ENCODE data around the gene RACK1. TPM values are rescaled to one million over a fixed set of nuclear protein-coding genes. Genes with fewer than 3 reads are reported as not detected.
A peak's percentile ranks its signal among the peaks of the same experiment; 100 is the strongest.

RACK1 gene
- total RNA-seq, 1 donor from 2014 or later, result 7,283 TPM

- FAIRE-seq (no peak), DNase-seq (ENCODE audit: low read depth) (peak; percentile 64)
- Histone ChIP-seq H3K36me3 (ENCODE audit: control insufficient read depth, insufficient read depth, low read length) (peaks cover 7% of the 10 kb centered on the region), H3K4me3 (ENCODE audit: low read depth, low read length) (peak overlapping the region; percentile 71), H3K27me3 (ENCODE audit: control insufficient read depth, insufficient read depth, low read length) (no peaks in the 10 kb centered on the region)
- TF ChIP-seq, protein P1, sequence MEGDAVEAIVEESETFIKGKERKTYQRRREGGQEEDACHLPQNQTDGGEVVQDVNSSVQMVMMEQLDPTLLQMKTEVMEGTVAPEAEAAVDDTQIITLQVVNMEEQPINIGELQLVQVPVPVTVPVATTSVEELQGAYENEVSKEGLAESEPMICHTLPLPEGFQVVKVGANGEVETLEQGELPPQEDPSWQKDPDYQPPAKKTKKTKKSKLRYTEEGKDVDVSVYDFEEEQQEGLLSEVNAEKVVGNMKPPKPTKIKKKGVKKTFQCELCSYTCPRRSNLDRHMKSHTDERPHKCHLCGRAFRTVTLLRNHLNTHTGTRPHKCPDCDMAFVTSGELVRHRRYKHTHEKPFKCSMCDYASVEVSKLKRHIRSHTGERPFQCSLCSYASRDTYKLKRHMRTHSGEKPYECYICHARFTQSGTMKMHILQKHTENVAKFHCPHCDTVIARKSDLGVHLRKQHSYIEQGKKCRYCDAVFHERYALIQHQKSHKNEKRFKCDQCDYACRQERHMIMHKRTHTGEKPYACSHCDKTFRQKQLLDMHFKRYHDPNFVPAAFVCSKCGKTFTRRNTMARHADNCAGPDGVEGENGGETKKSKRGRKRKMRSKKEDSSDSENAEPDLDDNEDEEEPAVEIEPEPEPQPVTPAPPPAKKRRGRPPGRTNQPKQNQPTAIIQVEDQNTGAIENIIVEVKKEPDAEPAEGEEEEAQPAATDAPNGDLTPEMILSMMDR (IDR thresholded peaks at IDR 0.05; ENCODE audit: insufficient read depth, low read length, severe bottlenecking), result no peak
These were observed 2.8 kb upstream of the RACK1 start for GRCh38 chr5:181246276-181247049.

- Histone ChIP-seq H3K27me3 (ENCODE audit: control insufficient read depth, insufficient read depth, low read length) (no peaks in the 10 kb centered on the region), H3K4me3 (ENCODE audit: low read depth, low read length) (peak overlapping the region; percentile 71), H3K36me3 (ENCODE audit: control insufficient read depth, insufficient read depth, low read length) (peaks cover 12% of the 10 kb centered on the region)
- TF ChIP-seq, protein P1 (IDR thresholded peaks at IDR 0.05; ENCODE audit: insufficient read depth, low read length, severe bottlenecking), result no peak
- DNase-seq (ENCODE audit: low read depth) (no peak), FAIRE-seq (no peak)
These were observed 1.9 kb upstream of the RACK1 start for GRCh38 chr5:181245427-181246275.

DNA sequence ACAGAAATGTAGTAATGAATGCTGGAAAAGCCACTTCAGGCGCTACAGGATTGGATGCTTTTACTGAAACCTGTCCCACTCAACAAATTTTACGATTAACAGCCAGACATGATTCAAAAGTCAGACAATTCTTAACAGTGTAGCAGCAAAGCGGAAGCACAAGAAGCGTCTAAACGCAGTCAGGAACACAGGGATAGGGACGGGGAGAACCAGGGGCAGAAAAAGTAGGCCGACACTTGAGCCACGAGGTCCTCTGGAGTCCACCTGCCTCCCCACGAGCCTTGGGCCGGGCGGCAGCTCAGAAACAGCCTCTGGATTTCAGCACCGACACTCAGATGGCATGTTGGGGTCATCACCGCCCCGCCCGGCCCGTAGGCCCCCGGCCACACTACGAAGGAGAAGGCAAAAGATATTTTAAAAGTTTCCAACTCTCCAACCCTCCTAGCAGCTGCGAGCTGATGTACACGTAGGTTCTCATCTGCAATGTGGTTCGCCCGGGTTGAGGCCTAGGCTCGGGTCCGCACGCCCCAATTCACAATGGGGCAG, 615 bp downstream of the RACK1 start:
- DNase-seq (ENCODE audit: low read depth) (no peak), FAIRE-seq (no peak)
- Histone ChIP-seq H3K36me3 (ENCODE audit: control insufficient read depth, insufficient read depth, low read length) (peaks cover 25% of the 10 kb centered on the region), H3K4me3 (ENCODE audit: low read depth, low read length) (peak overlapping the region; percentile 93), H3K27me3 (ENCODE audit: control insufficient read depth, insufficient read depth, low read length) (no peaks in the 10 kb centered on the region)
- TF ChIP-seq, protein P1 (IDR thresholded peaks at IDR 0.05; ENCODE audit: insufficient read depth, low read length, severe bottlenecking), result no peak

GRCh38 chr5:181242031-181242451, 1.7 kb downstream of the RACK1 start:
- Histone ChIP-seq H3K36me3 (ENCODE audit: control insufficient read depth, insufficient read depth, low read length) (peaks cover 33% of the 10 kb centered on the region), H3K4me3 (ENCODE audit: low read depth, low read length) (peak overlapping the region; percentile 93), H3K27me3 (ENCODE audit: control insufficient read depth, insufficient read depth, low read length) (no peaks in the 10 kb centered on the region)
- FAIRE-seq (no peak), DNase-seq (ENCODE audit: low read depth) (no peak)
- TF ChIP-seq, protein P1 (IDR thresholded peaks at IDR 0.05; ENCODE audit: insufficient read depth, low read length, severe bottlenecking), result no peak

DNA sequence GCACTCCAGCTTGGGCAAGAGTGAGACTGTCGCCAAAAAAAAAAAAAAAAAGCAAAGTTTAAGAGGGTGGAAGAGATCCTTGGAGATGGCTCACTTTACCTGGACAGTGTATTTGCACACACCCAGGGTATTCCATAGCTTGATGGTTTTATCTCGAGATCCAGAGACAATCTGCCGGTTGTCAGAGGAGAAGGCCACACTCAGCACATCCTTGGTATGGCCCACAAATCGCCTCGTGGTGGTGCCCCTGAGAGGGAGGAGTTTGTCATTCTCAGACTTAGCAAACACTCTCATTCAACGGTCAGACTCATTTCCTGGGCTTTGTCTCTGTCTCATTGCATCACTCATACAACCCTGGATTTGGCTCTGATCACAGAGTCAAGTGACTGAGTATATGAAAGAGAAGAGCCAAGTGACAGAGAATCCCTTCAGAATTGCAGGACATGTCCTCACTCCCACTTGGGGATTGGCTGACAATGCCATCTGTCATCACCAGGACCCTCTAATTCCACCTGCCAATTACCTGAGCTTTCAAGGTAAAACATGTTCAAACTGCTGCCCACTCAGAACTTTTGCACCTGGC, 2.2 kb downstream of the RACK1 start:
- Histone ChIP-seq H3K27me3 (ENCODE audit: control insufficient read depth, insufficient read depth, low read length) (no peaks in the 10 kb centered on the region), H3K36me3 (ENCODE audit: control insufficient read depth, insufficient read depth, low read length) (peaks cover 38% of the 10 kb centered on the region), H3K4me3 (ENCODE audit: low read depth, low read length) (peak overlapping the region; percentile 93)
- TF ChIP-seq, protein P1 (IDR thresholded peaks at IDR 0.05; ENCODE audit: insufficient read depth, low read length, severe bottlenecking), result peak; percentile 12
- DNase-seq (ENCODE audit: low read depth) (peak; percentile 95), FAIRE-seq (no peak)
